ENCODE data around the gene SMG6. TPM values are rescaled to one million over a fixed set of nuclear protein-coding genes. Genes with fewer than 3 reads are reported as not detected.

Gene SMG6
- total RNA-seq, 4 donors from 2014 or later = 17.9 to 24.0 (median 20.1) TPM

DNA sequence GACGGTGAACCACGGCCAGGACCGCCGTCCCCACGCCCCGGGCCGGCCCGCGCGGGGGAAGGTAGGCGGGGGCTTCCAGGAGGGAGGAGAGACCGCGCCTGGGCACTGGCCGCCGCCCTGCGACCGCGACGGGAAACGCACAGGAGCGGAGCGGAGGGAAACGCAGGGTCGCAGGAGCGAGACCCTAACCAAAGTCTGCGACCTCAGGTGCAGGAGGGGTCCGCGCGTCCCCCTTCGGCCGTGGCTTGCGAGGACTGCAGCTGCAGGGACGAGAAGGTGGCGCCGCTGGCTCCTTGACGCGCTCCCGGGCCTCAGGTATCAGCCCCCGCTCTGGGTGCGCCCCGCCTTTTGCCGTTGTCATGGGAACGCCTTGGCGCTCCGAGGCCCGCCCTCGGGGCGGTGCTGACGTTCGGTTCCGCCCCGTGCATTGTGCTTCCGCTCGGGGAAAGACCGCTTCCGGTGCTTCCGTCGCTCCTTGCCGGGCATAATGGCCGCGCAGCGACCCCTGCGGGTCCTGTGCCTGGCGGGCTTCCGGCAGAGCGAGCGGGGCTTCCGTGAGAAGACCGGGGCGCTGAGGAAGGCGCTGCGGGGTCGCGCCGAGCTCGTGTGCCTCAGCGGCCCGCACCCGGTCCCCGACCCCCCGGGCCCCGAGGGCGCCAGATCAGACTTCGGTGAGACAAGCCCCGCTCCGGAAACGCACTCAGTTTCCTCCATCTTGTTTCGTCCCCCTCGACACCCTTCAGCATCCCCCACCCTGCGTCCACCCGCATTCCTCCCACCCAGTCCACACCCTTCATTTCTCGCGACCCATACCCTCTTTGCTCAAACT is 261.8 kb downstream of the SMG6 start, which contains the start of gene OVCA2:
OVCA2 (plus strand) TSS at position 462 of the 829 bp plus-strand sequence; CDS start at position 488, 26 bp downstream.
- WGBS, 2 donors = 1% methylated on average over 12 to 15 of the region's 93 CpGs
- intact Hi-C loops (cut with DNase I) = no loop called here
- H3K36me3 ChIP-seq = peaks cover 4 to 55% (median 6%) of the 10 kb centered on the region in 3 donors
- DNase-seq = peak; percentile 55
- H3K27me3 ChIP-seq = no peaks in the 10 kb centered on the region
- H3K4me1 ChIP-seq = peaks cover 15 to 37% (median 28%) of the 10 kb centered on the region in 3 donors
- TF ChIP-seq POLR2A (IDR thresholded peaks at IDR 0.05) = peak in 3 of 4 donors; percentile 2 to 72 (median 55)
- TF ChIP-seq, protein P1, sequence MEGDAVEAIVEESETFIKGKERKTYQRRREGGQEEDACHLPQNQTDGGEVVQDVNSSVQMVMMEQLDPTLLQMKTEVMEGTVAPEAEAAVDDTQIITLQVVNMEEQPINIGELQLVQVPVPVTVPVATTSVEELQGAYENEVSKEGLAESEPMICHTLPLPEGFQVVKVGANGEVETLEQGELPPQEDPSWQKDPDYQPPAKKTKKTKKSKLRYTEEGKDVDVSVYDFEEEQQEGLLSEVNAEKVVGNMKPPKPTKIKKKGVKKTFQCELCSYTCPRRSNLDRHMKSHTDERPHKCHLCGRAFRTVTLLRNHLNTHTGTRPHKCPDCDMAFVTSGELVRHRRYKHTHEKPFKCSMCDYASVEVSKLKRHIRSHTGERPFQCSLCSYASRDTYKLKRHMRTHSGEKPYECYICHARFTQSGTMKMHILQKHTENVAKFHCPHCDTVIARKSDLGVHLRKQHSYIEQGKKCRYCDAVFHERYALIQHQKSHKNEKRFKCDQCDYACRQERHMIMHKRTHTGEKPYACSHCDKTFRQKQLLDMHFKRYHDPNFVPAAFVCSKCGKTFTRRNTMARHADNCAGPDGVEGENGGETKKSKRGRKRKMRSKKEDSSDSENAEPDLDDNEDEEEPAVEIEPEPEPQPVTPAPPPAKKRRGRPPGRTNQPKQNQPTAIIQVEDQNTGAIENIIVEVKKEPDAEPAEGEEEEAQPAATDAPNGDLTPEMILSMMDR (IDR thresholded peaks at IDR 0.05) = peak in 4 of 6 experiments; percentile 39 to 79 (median 44)
- H3K4me3 ChIP-seq = peak within 1 kb of the TSS; percentile 63 to 85 (median 78)
- H3K27ac ChIP-seq = peak within 1 kb of the TSS; percentile 90 to 95 (median 92)
- H3K9me3 ChIP-seq = no peaks in the 10 kb centered on the region

DNA sequence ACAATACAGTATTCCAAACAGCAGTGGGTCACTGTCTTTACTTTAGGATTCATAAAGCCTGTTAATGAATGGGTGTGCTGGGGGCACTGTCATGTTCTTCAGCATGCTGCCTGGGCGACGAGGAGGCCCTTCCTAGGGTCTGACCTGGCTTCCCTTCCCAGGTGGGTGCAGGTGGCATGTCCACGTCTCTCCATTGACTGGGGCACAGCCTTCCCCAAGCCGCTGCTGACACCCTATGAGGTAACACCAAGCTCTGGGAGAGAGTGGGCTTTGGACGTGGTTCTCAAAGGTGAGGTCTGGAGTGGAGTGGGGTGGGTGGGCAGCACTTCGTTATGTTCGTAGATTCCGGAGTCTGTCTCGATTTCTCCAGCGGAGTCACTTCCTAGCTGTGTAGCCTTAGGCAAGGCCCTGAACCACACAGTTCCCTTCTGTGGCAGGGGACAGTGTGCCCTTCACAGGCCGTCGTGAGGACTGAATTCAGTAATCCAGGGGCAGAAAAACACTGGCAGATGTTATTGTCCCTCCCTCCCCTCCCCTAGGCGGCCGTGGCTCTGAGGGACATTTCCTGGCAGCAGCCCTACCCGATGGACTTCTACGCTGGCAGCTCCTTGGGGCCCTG is 262.5 kb downstream of the SMG6 start:
- DNase-seq = no peak
- 65 to 100% methylated on average over 1 to 7 of the region's 16 CpGs for WGBS, 2 donors
- Histone ChIP-seq H3K27me3 (no peaks in the 10 kb centered on the region), H3K9me3 (no peaks in the 10 kb centered on the region), H3K4me1 (peaks cover 15 to 37% (median 28%) of the 10 kb centered on the region in 3 donors), H3K36me3 (peaks cover 6 to 62% (median 10%) of the 10 kb centered on the region in 3 donors), H3K27ac (peak overlapping the region; percentile 90 to 95 (median 92)), H3K4me3 (peak overlapping the region; percentile 63 to 85 (median 78))
- intact Hi-C loops (cut with DNase I) = no loop called here
- TF ChIP-seq POLR2A (IDR thresholded peaks at IDR 0.05) = no peak
- TF ChIP-seq, protein P1 (IDR thresholded peaks at IDR 0.05) = no peak

DNA sequence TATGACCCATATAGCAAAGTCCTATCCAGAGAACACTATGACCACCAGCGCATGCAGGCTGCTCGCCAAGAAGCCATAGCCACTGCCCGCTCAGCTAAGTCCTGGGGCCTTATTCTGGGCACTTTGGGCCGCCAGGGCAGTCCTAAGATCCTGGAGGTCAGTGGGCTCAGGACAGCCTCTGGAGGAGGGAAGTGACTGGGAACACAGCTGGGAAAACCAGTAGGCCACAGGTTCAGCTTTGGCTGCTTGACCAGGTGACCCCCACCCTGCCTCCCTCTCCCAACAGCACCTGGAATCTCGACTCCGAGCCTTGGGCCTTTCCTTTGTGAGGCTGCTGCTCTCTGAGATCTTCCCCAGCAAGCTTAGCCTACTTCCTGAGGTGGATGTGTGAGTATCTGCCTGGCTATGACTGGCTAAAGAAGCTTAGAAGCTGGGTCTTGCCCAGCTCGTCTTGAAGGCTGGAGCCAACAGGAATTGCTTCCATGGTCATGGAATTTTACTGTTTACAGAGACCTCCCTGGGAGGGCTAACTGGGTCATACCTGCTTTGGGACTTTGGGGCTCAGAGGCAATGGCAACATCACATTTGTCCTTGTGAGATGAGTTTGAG is 263.3 kb downstream of the SMG6 start:
- peak overlapping the region in 2 of 4 donors; percentile 16 to 94 for H3K27ac ChIP-seq
- intact Hi-C loops (cut with DNase I) = no loop called here
- no peak for DNase-seq

DNA sequence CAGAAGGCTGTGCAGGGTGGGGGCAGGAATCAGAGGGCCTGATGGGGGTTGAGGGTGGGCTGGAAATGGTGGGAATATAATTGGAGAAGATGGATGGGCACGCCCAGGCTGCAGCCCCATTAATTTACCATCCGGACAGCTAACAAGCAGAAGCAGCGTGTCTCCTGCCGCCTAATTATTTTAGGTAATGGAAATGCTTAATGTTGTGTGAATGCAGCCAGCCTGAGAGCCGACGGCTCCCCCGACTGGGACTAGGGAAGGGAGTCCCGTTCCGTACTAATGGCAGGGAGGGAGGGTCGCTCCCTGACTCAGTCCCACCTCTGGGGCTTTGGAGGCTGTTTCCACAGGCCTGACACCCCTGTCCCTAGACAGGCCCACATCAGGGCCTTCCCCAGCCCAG is 266.4 kb downstream of the SMG6 start:
- Histone ChIP-seq H3K4me3 (no peak overlapping the region), H3K9me3 (no peaks in the 10 kb centered on the region), H3K36me3 (peaks cover 12 to 70% (median 12%) of the 10 kb centered on the region in 3 donors), H3K27ac (no peak overlapping the region), H3K4me1 (peaks cover 4 to 19% (median 7%) of the 10 kb centered on the region in 3 donors), H3K27me3 (no peaks in the 10 kb centered on the region)
- TF ChIP-seq POLR2A (IDR thresholded peaks at IDR 0.05) = peak in 1 of 4 donors; percentile 6
- TF ChIP-seq, protein P1 (IDR thresholded peaks at IDR 0.05) = no peak
- intact Hi-C loops (cut with DNase I) = no loop called here
- DNase-seq = no peak
- 76 to 91% methylated on average over 8 to 10 of the region's 10 CpGs for WGBS, 2 donors

More for the DNA sequence above, 263.3 kb downstream of the SMG6 start:
- TF ChIP-seq, protein P1 (IDR thresholded peaks at IDR 0.05) = no peak
- TF ChIP-seq POLR2A (IDR thresholded peaks at IDR 0.05) = no peak
- no peaks in the 10 kb centered on the region for H3K27me3 ChIP-seq
- H3K4me3 ChIP-seq = no peak overlapping the region
- peaks cover 6 to 69% (median 13%) of the 10 kb centered on the region in 3 donors for H3K36me3 ChIP-seq
- no peaks in the 10 kb centered on the region for H3K9me3 ChIP-seq
- peaks cover 15 to 37% (median 28%) of the 10 kb centered on the region in 3 donors for H3K4me1 ChIP-seq
- 71 to 83% methylated on average over 1 to 4 of the region's 7 CpGs for WGBS, 2 donors

All from esophagus squamous epithelium (tissue), 5 donors.